OCI-LY1 (cell line): ENCODE measurements around the gene GSG1L.

Source experiments
- H2AFZ ChIP-seq: fragments of 200-600 bp; sonication (generic), shearing (Covaris generic); 2 replicates; pipeline ENCODE4 v1.6.0; 2014; ENCODE audit warnings: antibody characterized with exemption, mild to moderate bottlenecking, low read length
- H3F3A ChIP-seq: fragments of 200-600 bp; sonication (generic), shearing (Covaris generic); 2 replicates; pipeline ENCODE4 v1.6.0; 2014; ENCODE audit warnings: mild to moderate bottlenecking, antibody characterized with exemption, low read length, moderate library complexity; ENCODE audit not compliant: insufficient read depth
- H3K27ac ChIP-seq: fragments of 200-600 bp; sonication (generic); 2 replicates; pipeline ENCODE4 v1.5.1; 2014; ENCODE audit warnings: low read length, mixed run types, mild to moderate bottlenecking, low read depth; ENCODE audit not compliant: poor library complexity, severe bottlenecking
- H3K27me3 ChIP-seq: fragments of 200-600 bp; sonication (generic); 2 replicates; pipeline ENCODE4 v1.6.0; 2014; ENCODE audit warnings: antibody characterized with exemption, mild to moderate bottlenecking, low read length, moderate library complexity; ENCODE audit not compliant: insufficient read depth
- H3K36me3 ChIP-seq: fragments of 200-600 bp; sonication (generic); 2 replicates; pipeline ENCODE4 v1.6.1; 2014; ENCODE audit warnings: mild to moderate bottlenecking, antibody characterized with exemption, low read length, moderate library complexity, mixed read lengths; ENCODE audit not compliant: insufficient read depth
- H3K4me1 ChIP-seq: fragments of 200-600 bp; sonication (generic); 2 replicates; pipeline ENCODE4 v1.5.1; 2014; ENCODE audit warnings: mild to moderate bottlenecking, low read length, moderate library complexity; ENCODE audit not compliant: insufficient read depth, severe bottlenecking
- H3K4me2 ChIP-seq: fragments of 200-600 bp; sonication (generic), shearing (Covaris generic); 2 replicates; pipeline ENCODE4 v1.6.1; 2014; ENCODE audit warnings: low read length
- H3K4me3 ChIP-seq: fragments of 200-600 bp; sonication (generic); 2 replicates; pipeline ENCODE4 v1.5.1; 2014; ENCODE audit warnings: low read length, low read depth, mild to moderate bottlenecking, mixed read lengths; ENCODE audit not compliant: poor library complexity, severe bottlenecking
- H3K79me2 ChIP-seq: fragments of 200-600 bp; shearing (Covaris generic); 2 replicates; pipeline ENCODE4 v1.6.1; 2016; ENCODE audit warnings: mixed run types, low read length, mixed read lengths; ENCODE audit not compliant: insufficient read depth
- H3K9ac ChIP-seq: fragments of 200-600 bp; sonication (generic), shearing (Covaris generic); 2 replicates; pipeline ENCODE4 v1.6.1; 2014; ENCODE audit warnings: mild to moderate bottlenecking, low read length, mixed read lengths
- H3K9me2 ChIP-seq: fragments of 200-600 bp; sonication (generic), shearing (Covaris generic); 2 replicates; pipeline ENCODE4 v1.6.1; 2014; ENCODE audit warnings: low read depth, mild to moderate bottlenecking, low read length, mixed read lengths
- H3K9me3 ChIP-seq: fragments of 200-600 bp; shearing (Covaris generic); 2 replicates; pipeline ENCODE4 v1.6.1; 2014; ENCODE audit warnings: low read length, mixed read lengths
- H4K20me1 ChIP-seq: fragments of 200-600 bp; sonication (generic), shearing (Covaris generic); 2 replicates; pipeline ENCODE4 v1.6.0; 2016; ENCODE audit warnings: mild to moderate bottlenecking, low read length; ENCODE audit not compliant: insufficient read depth
- EZH2 ChIP-seq: fragments of 200-600 bp; sonication (generic), shearing (Covaris generic); IDR thresholded peaks from 2 replicates; pipeline ENCODE4 v1.8.0; 2017; ENCODE audit warnings: borderline replicate concordance, mixed run types, mild to moderate bottlenecking, antibody characterized with exemption, low read length, moderate library complexity, mixed read lengths
- TF ChIP-seq, protein P1 (sequence below): fragments of 200-600 bp; sonication (generic), shearing (Covaris generic); IDR thresholded peaks from 2 replicates; pipeline ENCODE4 v1.5.1; 2017; ENCODE audit warnings: mild to moderate bottlenecking, antibody characterized with exemption, low read length, moderate library complexity, mixed read lengths

GSG1L gene

DNA sequence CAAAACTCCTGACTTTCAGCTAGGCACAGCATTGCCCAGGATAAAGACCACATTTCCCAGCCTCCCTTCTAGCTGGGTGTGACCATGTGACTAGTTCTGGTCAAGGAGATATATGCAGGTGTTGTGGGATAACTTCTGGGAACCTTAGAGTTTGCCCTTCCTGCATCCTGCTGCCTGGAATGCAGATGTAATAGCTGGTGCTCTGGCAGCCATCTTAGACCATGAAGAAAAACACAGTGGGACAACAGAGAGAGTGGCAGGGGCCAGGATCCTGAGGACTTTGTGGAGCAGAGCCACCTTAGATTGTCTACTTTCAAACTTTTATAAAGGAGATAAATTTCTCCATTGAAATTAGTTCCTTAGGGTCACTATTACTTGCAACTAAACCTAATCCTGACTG is 101.3 kb downstream of the GSG1L start:
- Histone ChIP-seq H3K27me3 (no peaks in the 10 kb centered on the region), H3K9me2 (no peaks in the 10 kb centered on the region)
- TF ChIP-seq EZH2, result no peak
- TF ChIP-seq, protein P1, sequence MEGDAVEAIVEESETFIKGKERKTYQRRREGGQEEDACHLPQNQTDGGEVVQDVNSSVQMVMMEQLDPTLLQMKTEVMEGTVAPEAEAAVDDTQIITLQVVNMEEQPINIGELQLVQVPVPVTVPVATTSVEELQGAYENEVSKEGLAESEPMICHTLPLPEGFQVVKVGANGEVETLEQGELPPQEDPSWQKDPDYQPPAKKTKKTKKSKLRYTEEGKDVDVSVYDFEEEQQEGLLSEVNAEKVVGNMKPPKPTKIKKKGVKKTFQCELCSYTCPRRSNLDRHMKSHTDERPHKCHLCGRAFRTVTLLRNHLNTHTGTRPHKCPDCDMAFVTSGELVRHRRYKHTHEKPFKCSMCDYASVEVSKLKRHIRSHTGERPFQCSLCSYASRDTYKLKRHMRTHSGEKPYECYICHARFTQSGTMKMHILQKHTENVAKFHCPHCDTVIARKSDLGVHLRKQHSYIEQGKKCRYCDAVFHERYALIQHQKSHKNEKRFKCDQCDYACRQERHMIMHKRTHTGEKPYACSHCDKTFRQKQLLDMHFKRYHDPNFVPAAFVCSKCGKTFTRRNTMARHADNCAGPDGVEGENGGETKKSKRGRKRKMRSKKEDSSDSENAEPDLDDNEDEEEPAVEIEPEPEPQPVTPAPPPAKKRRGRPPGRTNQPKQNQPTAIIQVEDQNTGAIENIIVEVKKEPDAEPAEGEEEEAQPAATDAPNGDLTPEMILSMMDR, result no peak

GRCh38 chr16:27961296-27961620 is 102.3 kb downstream of the GSG1L start:
- Histone ChIP-seq H3K9me3 (no peaks in the 10 kb centered on the region), H3K27me3 (no peaks in the 10 kb centered on the region), H3K4me2 (no peak overlapping the region), H3K9ac (no peak overlapping the region), H4K20me1 (no peaks in the 10 kb centered on the region), H3K4me1 (no peaks in the 10 kb centered on the region), H3K79me2 (no peaks in the 10 kb centered on the region), H3K36me3 (no peaks in the 10 kb centered on the region), H3K9me2 (no peaks in the 10 kb centered on the region), H2AFZ (no peak overlapping the region), H3F3A (no peaks in the 10 kb centered on the region), H3K27ac (no peak overlapping the region), H3K4me3 (no peak overlapping the region)
- TF ChIP-seq EZH2, result no peak
- TF ChIP-seq, protein P1, result no peak

More for the DNA sequence above, 101.3 kb downstream of the GSG1L start:
- no peak overlapping the region for H3K4me3 ChIP-seq
- no peaks in the 10 kb centered on the region for H3K9me3 ChIP-seq
- H3K79me2 ChIP-seq, result no peaks in the 10 kb centered on the region
- H3F3A ChIP-seq, result no peaks in the 10 kb centered on the region
- no peaks in the 10 kb centered on the region for H4K20me1 ChIP-seq
- no peak overlapping the region for H3K4me2 ChIP-seq
- no peak overlapping the region for H3K27ac ChIP-seq
- H3K9ac ChIP-seq, result no peak overlapping the region
- H3K36me3 ChIP-seq, result no peaks in the 10 kb centered on the region
- H2AFZ ChIP-seq, result no peak overlapping the region
- H3K4me1 ChIP-seq, result no peaks in the 10 kb centered on the region

GRCh38 chr16:27960619-27961295 is 102.8 kb downstream of the GSG1L start:
- no peak overlapping the region for H3K9ac ChIP-seq
- no peak for TF ChIP-seq EZH2
- TF ChIP-seq, protein P1, result no peak
- H3K27ac ChIP-seq, result no peak overlapping the region
- H3K4me3 ChIP-seq, result no peak overlapping the region
- H4K20me1 ChIP-seq, result no peaks in the 10 kb centered on the region
- H3K27me3 ChIP-seq, result no peaks in the 10 kb centered on the region
- no peaks in the 10 kb centered on the region for H3K9me2 ChIP-seq
- H3F3A ChIP-seq, result no peaks in the 10 kb centered on the region
- no peaks in the 10 kb centered on the region for H3K4me1 ChIP-seq
- no peak overlapping the region for H2AFZ ChIP-seq
- H3K9me3 ChIP-seq, result no peaks in the 10 kb centered on the region
- no peak overlapping the region for H3K4me2 ChIP-seq
- H3K36me3 ChIP-seq, result no peaks in the 10 kb centered on the region
- no peaks in the 10 kb centered on the region for H3K79me2 ChIP-seq
